Neutrophil (primary cell): ENCODE data around the gene XPO6.

Experiments
- H3K27ac ChIP-seq: fragments of 200-600 bp; sonication (generic); 2 replicates; pipeline ENCODE4 v1.5.1; 2016; ENCODE audit warnings: mild to moderate bottlenecking, moderate library complexity
- H3K27me3 ChIP-seq: fragments of 200-600 bp; sonication (generic); 2 replicates; pipeline ENCODE4 v1.6.0; 2016; ENCODE audit warnings: mild to moderate bottlenecking
- H3K36me3 ChIP-seq: fragments of 200-600 bp; sonication (generic); 2 replicates; pipeline ENCODE4 v1.5.1; 2017
- H3K4me1 ChIP-seq, 2 experiments: fragments of 200-600 bp in 1 of 2; sonication (generic) in 1 of 2; 1 replicate in 1 of 2; 2 replicates in 1 of 2; pipeline versions ENCODE4 v1.5.1 to v1.6.1; 2013 to 2016; ENCODE audit warnings: low read depth in 1 of 2, low read length in 1 of 2, mild to moderate bottlenecking in 1 of 2, moderate library complexity in 1 of 2; ENCODE audit not compliant: control insufficient read depth in 1 of 2, insufficient read depth in 1 of 2
- H3K4me3 ChIP-seq, 2 experiments: fragments of 200-600 bp in 1 of 2; sonication (generic) in 1 of 2; 1 replicate in 1 of 2; 2 replicates in 1 of 2; pipeline ENCODE4 v1.5.1; 2013 to 2016; ENCODE audit warnings: low read depth in 1 of 2, low read length in 1 of 2, mild to moderate bottlenecking in 1 of 2, moderate library complexity in 1 of 2
- H3K9me3 ChIP-seq: fragments of 200-600 bp; sonication (generic); 2 replicates; pipeline ENCODE4 v1.5.1; 2016
- TF ChIP-seq, protein P1 (sequence below): fragments of 200-600 bp; sonication (generic); IDR thresholded peaks from 2 replicates; pipeline ENCODE4 v1.5.1; 2016; ENCODE audit warnings: antibody characterized with exemption

The XPO6 gene

DNA sequence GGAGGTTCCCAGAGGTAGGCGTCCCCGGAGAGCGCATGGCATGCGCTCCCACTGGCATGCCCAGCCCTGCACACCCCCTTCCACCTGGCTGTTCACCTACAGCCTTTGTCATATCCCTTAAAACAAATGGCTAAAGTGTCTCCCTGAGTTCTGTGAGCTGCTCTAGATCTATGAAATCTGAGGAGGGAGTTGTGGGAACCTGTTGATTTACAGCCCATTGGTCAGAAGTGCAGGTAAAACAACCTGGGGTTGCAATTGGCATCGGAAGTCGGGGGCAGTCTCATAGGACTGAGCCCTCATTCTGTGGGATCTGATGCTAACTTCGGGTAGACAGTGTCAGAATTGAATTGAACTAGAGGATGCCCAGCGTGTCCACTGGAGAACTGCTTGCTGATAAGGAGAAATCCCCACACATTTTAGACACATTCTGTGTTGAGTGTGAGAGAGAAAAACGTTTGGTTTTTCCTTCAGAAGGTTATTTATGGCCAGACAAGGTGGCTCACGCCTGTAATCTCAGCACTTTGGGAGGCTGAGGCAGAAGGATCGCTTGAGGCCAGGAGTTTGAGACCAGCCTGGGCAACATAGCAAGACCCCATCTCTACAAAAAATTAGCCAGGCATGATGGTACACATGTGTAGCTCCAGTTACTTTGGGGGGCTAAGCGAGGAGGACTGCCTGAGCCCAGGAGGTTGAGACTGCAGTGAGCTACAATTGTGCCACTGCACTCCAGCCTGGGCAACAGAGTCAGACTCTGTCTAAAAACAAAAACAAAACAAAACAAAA, 126.2 kb downstream of the XPO6 start:
- Histone ChIP-seq H3K27me3 (no peaks in the 10 kb centered on the region), H3K36me3 (peaks cover 1% of the 10 kb centered on the region), H3K4me1 (no peaks in the 10 kb centered on the region), H3K27ac (no peak overlapping the region), H3K4me3 (no peak overlapping the region), H3K9me3 (no peaks in the 10 kb centered on the region)
- TF ChIP-seq, protein P1, sequence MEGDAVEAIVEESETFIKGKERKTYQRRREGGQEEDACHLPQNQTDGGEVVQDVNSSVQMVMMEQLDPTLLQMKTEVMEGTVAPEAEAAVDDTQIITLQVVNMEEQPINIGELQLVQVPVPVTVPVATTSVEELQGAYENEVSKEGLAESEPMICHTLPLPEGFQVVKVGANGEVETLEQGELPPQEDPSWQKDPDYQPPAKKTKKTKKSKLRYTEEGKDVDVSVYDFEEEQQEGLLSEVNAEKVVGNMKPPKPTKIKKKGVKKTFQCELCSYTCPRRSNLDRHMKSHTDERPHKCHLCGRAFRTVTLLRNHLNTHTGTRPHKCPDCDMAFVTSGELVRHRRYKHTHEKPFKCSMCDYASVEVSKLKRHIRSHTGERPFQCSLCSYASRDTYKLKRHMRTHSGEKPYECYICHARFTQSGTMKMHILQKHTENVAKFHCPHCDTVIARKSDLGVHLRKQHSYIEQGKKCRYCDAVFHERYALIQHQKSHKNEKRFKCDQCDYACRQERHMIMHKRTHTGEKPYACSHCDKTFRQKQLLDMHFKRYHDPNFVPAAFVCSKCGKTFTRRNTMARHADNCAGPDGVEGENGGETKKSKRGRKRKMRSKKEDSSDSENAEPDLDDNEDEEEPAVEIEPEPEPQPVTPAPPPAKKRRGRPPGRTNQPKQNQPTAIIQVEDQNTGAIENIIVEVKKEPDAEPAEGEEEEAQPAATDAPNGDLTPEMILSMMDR = no peak

DNA sequence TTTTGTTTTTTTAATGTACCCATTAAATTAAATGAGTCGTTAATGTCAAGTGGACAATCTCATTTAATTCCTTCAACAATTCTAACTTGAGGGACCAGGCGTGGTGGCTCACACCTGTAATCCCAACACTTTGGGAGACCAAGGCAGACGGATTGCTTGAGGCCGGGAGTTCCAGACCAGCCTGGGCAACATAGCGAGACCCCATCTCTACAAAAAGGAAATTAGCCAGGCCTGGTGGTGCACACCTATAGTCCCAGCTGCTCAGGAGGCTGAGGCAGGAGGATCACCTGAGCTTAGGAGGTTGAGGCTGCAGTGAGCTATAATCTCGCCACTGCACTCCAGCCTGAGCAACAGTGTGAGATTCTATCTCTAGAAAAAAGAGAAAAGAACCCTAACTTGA, 127.6 kb downstream of the XPO6 start:
- Histone ChIP-seq H3K4me1 (no peaks in the 10 kb centered on the region), H3K27me3 (no peaks in the 10 kb centered on the region), H3K36me3 (no peaks in the 10 kb centered on the region), H3K9me3 (no peaks in the 10 kb centered on the region), H3K27ac (no peak overlapping the region), H3K4me3 (no peak overlapping the region)
- TF ChIP-seq, protein P1 = no peak

DNA sequence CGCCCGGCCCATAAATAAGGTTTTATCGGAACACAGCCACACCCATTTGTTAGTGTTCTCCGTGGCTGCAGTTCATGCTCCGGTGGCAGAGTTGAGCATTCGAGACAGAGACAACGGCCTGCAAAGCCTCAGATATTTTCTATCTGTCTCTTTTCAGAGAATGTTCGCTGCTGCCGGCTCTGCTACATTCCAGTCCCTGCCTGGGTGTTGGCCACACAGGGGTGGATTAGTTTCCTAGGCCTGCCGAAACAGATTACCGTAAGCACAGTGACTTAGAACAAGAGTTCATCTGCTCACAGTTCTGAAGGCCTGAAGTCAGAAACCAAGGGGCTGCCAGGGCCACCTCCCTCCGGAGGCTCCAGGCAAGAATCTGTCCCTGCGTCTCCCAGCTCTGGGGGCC, 129.1 kb downstream of the XPO6 start:
- no peaks in the 10 kb centered on the region for H3K9me3 ChIP-seq
- no peaks in the 10 kb centered on the region for H3K36me3 ChIP-seq
- no peak overlapping the region for H3K4me3 ChIP-seq
- no peak overlapping the region for H3K27ac ChIP-seq
- TF ChIP-seq, protein P1 = no peak
- no peaks in the 10 kb centered on the region for H3K27me3 ChIP-seq
- no peaks in the 10 kb centered on the region for H3K4me1 ChIP-seq

DNA sequence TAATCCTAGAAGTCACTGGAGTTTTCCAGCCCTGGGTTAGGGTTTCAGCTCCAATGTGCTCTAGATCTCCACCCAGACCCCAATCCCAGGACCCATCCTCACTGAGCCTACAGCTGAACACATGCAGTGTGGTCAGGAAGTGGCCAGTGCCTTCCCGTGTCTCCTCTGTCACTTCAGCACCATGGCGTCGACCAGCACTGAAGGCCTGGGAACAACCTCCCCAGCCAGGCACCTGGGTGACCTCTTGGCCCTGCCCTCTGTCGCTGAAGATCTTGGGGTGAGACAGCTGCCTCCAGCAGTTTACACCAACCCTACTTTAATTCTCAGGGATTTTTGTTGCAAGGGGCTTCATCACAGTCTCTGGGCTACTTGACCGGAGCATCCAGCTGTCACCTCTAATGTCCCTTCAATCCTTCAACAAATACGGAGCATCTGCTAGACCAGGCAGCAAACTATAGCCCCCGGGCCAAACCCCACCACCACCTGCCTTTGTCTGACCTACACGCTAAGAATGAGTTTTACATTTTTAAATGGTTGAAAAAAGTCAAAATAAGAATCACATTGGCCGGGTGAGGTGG, 130.3 kb downstream of the XPO6 start:
- TF ChIP-seq, protein P1 = no peak
- no peak overlapping the region for H3K27ac ChIP-seq
- H3K27me3 ChIP-seq = no peaks in the 10 kb centered on the region
- no peaks in the 10 kb centered on the region for H3K4me1 ChIP-seq
- H3K36me3 ChIP-seq = no peaks in the 10 kb centered on the region
- no peaks in the 10 kb centered on the region for H3K9me3 ChIP-seq
- no peak overlapping the region for H3K4me3 ChIP-seq

DNA sequence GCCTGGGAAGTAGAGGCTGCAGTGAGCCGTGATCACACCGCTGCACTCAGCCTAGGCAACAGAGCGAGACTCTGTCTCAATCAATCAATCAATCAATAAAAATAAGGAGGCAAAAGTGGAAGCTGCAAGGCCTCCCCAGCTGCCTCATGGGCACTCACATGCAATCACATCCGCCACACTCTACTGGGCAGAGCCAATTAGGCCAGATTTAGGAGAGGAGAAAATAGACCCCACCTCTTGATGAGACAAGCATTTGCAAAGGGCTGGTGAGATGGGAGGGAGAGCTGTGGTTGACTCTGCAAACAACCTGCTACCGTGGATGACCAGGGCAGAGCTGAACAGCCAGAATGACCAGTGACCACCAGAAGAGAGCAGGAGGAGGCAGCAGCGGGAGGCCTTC, 133.5 kb downstream of the XPO6 start:
- H3K9me3 ChIP-seq = no peaks in the 10 kb centered on the region
- H3K36me3 ChIP-seq = no peaks in the 10 kb centered on the region
- H3K27me3 ChIP-seq = no peaks in the 10 kb centered on the region
- H3K27ac ChIP-seq = no peak overlapping the region
- no peak overlapping the region for H3K4me3 ChIP-seq
- TF ChIP-seq, protein P1 = no peak
- no peaks in the 10 kb centered on the region for H3K4me1 ChIP-seq
